Globus pallidus (tissue), 1 donor: ENCODE measurements around the gene ITPK1.
"Not testable (repeated sequence)": the region's sequence is repeated elsewhere in the genome, so short reads cannot be mapped to it uniquely, and the experiment has no call there.

Experiments used
- DNase-seq: peaks from one replicate; pipeline ENCODE4 v3.0.0-alpha.2; 2015; ENCODE audit warnings: low spot score

ITPK1 gene

DNA sequence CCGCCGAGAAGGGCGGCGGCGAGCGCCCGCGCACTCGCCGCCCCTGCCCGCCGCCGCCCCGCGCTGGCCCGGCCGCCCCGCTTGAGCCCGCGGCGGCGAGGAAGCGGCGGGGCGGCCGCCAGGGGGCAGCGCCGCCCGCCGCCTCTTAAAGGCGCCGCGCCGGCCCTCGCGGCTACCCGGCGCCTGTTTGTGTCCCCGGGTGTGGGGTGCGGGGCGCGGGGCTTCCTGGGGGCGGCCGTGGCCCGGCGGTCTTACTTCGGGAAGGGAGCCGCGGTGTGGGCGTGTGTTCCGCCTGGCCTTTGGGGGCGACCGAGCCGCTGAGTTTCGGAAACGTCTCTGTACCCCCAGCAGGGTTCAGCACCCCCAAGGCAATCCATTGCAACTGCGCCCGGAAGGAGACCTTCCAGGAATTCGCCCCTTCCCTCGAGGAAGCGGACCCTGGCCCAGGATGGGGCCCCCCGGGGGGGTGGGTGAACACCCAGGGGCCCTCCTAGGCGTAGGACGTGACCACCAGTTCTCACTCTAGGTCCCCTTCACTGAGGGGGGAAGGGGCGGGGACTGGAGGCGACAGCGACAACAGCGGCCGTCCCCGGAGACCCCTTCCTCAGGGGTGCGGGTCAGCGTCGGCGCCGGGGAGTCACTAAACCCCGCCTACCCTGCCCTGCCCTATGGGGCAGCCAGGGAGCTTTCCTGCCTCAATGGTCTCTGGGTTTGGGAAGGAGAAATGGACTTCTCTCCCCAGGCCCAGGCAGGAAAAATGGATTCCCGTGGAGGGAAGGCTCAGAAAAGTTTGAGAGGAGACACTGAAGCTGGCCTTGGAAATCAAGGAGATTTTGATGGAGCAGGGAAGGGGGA, at the start of gene ITPK1:
ITPK1 (minus strand) TSS at position 105 of the 855 bp plus-strand sequence. CDS start 762 bp downstream, outside the sequence.
- peak; percentile 66 for DNase-seq

DNA sequence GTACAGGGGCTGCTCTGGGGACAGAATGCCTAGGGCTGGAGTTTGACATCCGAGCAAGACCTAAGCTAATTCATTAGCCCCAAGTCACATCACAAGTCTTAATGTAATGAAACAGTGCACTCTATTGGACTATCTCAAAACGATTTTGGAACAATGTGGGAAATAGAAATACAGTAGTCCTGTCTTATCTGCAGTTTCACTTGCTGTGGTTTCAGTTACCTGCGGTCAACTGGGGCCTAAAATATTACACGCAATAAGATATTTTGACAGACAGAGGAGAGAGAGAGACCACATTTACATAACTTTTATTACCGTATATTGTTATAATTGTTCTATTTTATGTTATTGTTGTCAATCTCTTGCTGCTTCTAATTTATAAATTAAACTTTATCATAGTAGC, 47.8 kb upstream of the ITPK1 start:
- no peak for DNase-seq

DNA sequence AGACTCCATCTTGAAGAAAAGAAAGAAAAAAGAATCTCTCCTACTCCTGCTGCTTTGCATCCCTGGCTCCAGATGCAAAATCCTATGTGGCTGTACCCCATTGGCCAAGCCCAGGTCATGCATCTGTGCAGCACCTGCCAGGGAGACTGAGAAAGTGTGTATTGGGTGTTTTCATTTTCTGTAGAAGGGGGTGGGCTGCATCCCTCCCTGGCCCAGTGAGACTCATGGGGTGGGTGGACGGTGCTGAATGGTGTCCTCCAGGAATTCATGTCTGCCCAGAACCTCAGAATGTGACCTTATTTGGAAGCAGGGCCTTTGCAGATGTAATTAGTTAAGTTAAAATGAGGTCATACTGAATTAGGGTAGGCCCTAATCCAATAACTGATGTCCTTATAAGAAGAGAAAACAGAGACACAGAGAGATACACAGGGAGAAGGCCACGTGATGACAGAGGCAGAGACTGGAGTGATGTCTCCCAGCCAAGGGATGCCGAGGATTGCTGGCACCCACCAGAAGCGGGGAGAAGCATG, 45.8 kb upstream of the ITPK1 start:
- no peak for DNase-seq

DNA sequence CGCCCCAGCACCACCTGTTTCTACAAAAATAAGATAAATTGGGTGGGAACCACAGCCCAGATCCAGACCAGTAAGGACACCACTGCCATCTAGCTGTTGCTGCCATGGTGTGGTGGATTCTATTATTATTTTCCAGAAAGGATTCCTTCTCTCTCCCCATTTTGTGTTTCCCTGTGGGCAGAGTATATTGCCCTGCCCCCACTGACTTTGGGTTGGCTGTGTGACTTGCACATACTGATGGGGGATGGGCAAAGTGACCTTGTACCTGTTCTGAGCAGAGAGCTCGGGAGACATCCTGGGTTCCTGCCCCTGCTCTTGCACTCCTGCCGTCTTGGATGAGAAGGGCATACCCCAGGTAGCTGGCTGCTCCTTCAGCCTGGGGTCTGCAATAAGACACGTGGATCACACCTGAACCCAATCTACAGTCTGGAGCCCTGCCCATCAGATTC, 44.7 kb upstream of the ITPK1 start:
- no peak for DNase-seq

DNA sequence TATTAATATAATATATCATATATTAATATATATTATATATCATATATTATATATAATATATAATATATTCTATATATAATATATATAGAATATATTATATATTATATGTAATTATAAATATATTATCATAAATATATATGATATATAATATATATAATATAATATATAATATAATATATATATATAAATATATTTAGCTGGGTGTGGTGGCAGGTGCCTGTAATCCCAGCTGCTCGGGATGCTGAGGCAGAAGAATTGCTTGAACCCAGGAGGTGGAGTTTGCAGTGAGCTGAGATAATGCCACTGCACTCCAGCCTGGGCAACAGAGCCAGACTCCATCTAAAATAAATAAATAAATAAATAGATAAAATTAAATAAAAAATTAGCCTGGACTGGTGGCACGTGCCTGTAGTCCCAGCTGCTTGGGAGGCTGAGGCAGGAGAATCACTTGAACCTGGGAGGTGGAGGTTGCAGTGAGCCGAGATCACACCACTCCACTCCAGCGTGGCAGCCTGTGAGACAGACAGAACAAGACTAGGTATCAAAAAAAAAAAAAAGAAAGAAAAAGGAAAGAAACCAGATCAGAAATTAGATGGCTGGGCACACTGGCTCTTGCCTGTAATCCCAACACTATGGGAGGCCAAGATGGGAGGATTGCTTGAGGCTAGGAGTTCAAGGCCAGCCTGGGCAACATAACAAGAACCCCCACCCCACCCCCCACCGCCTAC, 44.1 kb upstream of the ITPK1 start:
- DNase-seq, result not testable (repeated sequence)

DNA sequence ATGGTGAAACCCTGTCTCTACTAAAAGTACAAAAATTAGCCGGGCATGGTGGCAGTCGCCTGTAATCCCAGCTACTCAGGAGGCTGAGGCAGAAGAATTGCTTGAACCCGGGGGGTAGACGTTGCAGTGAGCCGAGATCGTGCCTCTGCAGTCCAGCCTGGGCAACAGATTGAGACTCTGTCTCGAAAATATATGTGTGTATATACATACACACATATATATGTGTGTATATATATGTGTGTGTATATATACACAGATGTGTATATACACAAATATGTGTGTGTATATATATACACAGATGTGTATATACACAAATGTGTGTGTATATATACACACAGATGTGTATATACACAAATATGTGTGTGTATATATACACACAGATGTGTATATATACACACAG, 42.6 kb upstream of the ITPK1 start:
- DNase-seq, result not testable (repeated sequence)

DNA sequence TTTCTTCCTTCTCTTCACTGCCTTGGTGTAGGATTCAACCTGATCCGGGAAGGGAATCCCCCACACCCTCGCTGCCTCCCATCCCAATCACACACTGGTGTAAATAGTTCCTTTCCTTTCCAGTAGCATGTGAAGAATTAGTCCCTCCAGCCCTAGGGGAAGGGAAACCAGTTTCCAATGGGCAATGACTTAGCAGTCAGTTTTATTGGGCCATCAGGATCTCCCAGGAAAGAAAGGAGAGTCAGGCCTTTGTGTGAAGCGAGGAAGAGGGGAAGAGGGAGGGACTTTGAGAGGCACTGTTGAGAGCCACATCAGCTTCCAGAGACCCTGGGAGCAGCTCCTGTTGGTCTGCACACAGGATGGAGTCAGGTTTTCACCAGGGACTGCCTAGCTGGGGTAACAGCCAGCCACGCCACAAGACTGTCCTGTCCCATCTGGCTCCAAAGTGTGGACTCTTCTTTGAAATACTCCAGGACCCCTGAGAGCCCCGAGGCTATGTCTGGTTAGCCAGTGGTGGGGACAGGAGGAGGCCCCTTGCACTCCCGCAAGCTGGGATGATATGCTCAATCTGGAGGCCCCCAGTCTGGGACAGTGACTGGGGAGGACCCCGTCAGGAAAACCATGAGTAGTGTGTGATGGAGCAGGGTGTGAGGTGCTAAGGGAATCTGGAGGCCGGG, 41.1 kb upstream of the ITPK1 start:
- no peak for DNase-seq

DNA sequence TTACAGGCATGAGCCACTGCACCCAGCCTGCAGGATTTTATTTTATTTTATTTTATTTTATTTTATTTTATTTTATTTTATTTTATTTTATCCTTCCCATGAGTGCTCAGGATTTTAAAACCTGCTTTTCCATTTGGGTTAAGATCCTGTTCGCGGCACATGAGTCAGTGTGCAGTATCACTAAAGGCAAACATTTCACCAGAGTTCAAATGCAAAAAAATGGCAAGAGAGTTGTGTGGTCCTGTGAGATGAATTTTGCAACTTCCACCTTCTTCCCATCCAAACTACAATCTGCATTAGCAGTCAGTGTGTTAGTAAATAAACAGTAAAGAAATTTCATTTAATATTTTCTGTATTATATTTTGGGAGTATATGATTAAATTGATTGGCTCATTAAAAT, 39.9 kb upstream of the ITPK1 start:
- DNase-seq, result no peak

DNA sequence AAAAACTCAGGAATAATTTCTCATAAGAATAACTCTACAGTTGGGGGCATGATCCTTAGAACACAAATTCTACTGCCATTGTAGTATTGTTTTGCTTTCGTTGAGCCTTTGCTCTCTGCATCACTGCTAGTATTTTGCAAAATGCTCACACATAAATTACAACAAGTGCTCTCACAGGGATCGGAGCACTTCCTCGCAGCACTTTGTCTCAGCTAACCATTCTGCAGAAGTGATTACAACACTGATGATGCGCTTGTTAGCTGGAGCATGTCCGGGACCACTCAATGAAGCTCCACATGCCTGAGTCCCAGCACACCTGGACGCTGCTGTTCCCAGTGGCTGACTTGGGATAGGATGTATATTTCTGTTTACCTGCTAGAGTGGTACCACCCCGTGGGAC, 37.4 kb upstream of the ITPK1 start:
- DNase-seq, result no peak

DNA sequence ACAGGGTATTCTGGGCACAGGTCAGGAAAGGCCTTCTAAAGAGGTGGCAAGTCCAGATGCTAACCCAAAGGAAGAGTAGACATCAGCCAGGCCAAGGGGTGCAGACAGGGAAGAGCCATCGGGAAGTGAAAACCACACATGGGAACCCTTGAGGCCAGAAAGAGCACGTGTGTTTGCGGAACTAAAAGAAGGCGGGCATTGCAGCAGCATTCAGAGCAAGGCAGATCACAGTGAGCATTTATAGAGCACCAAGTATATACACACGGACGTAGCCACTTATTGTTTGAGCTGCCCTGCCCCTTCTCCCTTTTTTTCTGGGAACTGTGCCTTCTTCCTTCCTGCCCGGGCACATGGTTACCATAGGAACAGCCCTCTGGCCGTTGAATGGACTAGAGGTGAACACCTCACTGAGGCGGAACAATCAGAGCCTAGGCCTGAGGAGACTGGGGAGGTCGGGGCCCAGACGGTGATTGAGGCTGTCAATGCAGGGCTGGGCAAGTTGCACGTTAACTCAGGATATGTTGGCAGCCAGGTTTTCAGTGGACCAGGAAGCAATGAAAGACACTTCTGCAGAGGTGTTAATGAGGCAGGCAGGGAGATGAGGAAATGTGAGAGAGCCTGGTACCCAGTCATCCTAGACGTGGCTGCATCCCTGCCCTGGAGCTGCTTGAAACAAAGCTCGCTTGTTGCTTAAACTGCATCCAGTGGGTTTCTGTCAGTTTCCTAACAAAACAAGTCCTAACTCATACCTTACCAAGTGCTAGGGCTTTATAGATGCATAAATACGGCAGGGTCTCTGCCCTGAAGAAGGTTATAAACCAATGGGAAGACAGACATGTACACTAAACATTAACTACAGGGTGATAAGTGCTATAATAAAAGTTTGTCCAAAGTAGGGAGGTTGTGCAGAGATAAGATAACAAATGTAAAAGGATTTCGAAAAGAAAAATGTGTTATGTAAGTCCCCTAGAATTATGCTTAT, 34.8 kb upstream of the ITPK1 start:
- no peak for DNase-seq

DNA sequence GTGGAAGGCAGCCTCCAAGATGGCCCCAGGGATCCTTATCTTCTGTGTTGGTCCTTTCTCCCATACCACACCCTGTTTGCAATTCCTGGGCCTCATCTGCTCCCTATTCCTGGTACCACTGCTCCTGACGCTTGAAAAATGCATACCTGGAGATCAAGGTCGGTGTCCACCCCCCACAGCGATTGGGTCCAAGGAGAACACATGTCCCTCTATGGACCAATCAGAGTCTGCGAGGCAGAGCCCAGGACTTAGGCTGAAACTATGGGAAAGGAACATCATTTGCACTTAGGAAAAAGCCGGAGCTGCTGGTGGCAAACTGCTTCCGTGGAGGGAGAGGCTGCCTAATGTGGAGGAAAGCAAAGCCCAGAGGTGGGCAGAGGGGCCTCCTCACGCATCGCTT, 33.3 kb upstream of the ITPK1 start:
- DNase-seq, result no peak

DNA sequence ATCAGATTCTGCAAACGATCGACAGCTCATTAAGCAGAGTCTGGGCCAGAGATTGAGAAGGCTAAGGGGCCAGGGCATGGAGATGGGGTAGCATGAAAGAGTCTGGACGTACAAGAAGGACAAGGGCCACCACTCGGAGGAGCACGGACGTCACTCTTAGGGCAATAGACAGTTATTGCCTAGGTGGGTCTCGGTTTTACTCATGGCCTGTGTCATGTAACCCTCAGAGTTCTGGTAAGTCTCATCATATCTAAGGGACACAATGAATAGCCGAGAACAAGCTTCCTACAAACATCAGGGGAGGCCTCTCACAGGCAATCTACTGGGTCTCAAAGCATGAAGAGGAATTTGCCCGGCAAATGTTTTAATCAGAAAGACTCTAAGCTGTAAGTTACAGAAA, 30.4 kb upstream of the ITPK1 start:
- no peak for DNase-seq

DNA sequence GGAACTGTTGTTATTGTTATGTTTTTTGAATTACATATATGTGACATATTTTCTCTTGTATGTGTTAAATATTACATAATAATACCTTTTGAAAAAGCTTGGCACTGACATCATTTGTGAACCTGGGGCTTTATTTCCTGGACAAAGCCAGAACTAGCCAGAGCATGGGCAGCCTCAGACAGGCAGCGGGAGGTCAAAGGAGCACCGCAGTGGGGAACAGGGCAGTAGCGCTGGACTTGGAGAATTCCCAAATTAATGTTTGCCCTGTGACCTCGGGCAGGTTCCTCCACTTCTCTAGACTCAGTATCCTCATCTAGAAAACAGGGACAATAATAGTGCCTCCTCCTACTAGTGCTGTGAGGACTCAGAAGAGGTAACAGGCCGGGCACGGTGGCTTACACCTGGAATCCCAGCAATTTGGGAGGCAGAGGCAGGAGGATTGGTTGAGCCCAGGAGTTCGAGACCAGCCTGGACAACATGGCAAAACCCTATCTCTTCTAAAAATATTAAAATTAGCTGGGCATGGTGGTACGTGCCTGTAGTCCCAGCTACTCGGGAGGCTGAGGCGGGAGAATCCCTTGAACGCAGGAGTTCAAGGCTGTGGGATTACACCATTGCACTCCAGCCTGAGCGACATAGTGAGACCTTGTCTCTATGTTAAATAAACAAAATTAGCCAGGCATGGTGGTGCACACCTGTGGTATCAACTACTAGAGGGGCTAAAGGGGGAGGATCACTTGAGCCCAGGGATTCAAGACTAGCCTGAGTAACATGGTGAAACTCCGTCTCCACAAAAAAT, 27.3 kb upstream of the ITPK1 start:
- DNase-seq, result no peak

DNA sequence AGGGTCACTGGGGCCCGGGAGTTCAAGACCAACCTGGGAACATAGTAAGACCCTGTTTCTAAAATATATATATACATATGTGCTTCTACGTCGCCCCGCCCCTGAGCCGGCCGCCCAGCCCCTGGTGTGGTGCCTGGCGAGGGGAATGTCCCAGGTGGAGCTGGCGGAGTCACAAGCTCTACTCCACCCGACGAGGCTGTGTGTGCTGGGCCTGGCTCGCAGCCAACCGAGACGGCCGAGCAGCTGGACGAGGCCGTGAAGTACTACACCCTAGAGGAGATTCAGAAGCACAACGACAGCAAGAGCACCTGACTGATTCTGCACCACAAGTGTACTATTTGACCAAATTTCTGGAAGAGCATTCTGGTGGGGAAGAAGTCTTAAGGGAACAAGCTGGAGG, 22.1 kb upstream of the ITPK1 start:
- no peak for DNase-seq

DNA sequence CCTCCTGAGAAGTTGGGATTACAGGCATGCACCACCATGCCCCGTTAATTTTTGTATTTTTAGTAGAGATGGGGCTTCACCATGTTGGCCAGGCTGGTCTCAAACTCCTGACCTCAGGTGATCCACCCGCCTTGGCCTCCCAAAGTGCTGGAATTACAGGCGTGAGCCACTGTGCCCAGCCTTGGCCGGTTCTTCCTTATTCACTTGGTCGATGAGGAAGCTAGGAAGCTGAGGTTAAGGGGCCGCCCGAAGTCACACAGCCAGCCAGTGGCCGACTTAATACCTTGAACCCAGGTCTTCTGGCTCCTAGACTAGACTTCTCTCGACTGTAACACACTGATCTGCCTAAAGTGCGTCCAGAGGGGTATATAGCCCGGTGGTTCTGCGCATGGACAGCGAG, 20.8 kb upstream of the ITPK1 start:
- not testable (repeated sequence) for DNase-seq

DNA sequence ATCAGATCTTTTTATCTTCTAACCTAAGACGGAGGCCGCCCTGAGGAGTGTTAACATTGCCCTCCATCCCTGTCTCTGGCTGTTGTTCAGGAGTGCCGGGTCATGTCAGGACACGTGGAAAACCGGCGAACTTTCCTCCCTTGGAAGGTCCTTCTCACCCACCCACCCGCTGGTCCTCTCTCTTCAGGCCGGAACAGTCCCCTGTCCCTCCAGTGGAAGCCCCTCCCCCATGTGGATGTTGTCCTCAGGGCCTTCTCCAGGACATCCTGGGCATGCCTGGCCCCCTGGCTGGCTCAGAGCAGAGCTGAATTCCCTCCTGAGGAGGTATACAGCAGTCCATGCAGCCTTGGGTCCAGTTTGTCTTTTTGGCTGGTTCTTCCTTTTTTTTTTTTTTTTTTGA, 20.3 kb upstream of the ITPK1 start:
- no peak for DNase-seq

DNA sequence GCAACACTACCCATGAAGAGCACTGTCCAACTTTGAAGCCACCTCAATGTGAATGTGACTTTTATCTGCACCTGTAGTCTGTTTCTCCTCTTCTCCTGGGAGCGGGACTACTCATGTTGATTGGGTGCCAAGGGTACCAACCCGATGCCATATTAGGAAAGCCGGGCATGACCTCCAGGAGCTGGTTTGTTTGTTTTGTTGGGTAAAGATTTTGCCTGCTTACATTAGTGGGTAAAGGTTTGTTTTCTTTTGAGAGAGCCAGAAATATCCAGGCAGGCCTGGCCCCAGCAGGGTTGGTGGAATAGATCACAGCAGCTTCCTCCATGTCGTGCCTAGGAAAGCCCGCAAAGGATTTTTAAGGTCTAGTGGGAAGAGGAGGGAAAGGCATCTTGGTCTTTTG, 19.7 kb upstream of the ITPK1 start:
- DNase-seq, result no peak

DNA sequence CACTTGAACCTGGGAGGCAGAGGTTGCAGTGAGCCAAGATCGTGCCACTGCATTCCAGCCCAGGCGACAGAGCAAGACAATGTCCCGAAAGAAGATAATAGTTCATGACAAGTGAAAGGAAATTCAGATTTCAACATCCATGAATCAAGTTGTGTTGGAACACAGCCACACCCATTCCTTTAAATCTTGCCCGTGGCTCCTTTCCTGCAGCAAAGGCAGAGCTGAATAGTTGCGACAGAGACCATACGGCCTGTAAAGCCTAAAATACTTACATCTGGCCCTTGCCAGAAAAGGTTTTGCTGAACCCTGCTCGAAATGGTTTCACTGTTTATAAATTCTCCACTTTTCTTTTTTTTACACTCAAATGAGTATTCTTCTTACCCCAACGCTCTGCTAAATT, 17.7 kb upstream of the ITPK1 start:
- DNase-seq, result no peak

DNA sequence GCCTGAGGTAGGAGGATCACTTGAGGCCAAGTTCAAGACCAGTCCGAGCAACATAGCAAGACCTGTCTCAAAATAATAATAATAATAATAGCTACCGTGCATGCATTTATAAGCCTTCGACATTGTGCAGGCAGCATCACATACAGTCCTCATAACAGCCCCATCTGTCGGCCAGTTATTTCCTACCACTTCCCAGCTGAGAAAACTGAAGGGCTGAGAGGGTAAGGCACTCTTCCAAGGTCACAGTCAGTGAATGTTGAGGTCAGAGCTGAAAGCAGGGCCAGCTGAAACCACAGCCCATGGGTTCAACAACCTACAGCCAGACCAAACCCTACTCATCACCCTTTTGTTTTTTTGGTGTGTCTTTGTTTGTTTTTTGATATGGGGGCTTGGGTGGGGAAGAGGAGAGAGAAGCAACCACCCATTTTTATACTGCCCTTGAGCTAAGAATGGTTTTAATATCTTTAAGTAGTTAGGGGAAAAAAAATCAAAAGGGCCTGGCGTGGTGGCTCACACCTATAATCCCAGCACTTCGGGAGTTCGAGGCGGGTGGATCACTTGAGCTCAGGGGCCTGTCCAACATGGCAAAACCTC, 16.8 kb upstream of the ITPK1 start:
- DNase-seq, result peak; percentile 66

DNA sequence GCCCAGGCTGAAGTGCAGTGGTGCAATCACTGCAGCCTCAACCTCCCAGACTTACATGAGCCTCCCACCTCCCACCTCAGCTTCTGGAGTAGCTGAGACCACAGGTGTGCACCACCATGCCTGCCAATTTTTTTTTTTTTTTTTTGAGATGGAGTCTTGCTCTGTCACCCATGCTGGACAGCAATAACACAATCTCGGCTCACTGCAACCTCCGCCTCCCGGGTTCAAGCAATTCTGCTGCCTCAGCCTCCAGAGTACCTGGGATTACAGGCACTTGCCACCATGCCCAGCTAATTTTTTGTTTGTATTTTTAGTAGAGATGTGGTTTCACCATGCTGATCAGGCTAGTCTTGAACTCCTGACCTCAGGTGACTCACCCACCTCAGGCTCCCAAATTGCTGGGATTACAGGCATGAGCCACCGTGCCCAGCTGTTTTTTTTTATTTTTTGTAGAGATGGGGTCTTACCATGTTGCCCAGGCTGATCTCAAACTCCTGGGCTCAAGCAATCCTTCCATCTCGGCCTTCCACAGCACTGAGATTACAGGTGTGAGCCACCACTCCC, 15.6 kb upstream of the ITPK1 start:
- not testable (repeated sequence) for DNase-seq
